Erythroblast (primary cell): ENCODE measurements around the gene GGA2.

Source experiments
- GATA1 ChIP-seq: IDR thresholded peaks from 2 replicates; pipeline ENCODE4 v1.6.1; 2011; ENCODE audit warnings: low read depth, mild to moderate bottlenecking, control low read depth, low read length, moderate library complexity
- POLR2A ChIP-seq: IDR thresholded peaks from 2 replicates; pipeline ENCODE4 v1.6.1; 2011; ENCODE audit warnings: mild to moderate bottlenecking, low read length

DNA sequence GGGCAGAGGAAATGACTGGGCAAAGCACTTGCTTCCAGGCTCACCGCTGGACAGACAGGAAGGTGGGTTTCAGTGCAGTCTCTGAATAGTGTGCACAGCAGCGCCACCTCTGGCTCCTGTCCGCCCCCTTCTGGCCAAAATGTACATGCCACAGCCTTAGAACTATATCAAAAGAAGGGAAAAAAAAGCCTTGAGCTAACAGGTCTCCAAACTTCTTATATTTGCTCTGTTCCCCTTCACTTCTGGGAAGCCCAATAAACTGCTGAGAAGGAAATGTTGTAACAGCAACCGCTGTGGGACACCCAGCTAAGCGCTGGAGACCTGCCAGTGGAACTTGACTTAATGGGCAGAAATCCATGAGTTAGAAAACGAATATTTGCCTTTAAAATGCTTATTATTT, 74.8 kb downstream of the GGA2 start:
- TF ChIP-seq POLR2A (no peak), GATA1 (no peak)
